Measurements from ENCODE around the gene HDAC11.
"Not testable (repeated sequence)": the region's sequence is repeated elsewhere in the genome, so short reads cannot be mapped to it uniquely, and the experiment has no call there.

HDAC11 gene

GRCh38 chr3:13479582-13480339, at the start of gene HDAC11:
Gene HDAC11 (plus strand): TSS chr3:13480306. CDS start chr3:13480348, 42 bp downstream.
- peak; percentile 98 for DNase-seq

GRCh38 chr3:13430411-13430875, 49.7 kb upstream of the HDAC11 start:
- DNase-seq = not testable (repeated sequence)

- DNase-seq = no peak
Observed at GRCh38 chr3:13432093-13432492, 48.0 kb upstream of the HDAC11 start.

- DNase-seq = no peak
Observed at GRCh38 chr3:13433912-13434311, 46.2 kb upstream of the HDAC11 start.

- DNase-seq = not testable (repeated sequence)
Observed at GRCh38 chr3:13436213-13436612, 43.9 kb upstream of the HDAC11 start.

GRCh38 chr3:13440204-13440817, 39.8 kb upstream of the HDAC11 start:
- DNase-seq = no peak

GRCh38 chr3:13442882-13443281, 37.2 kb upstream of the HDAC11 start:
- not testable (repeated sequence) for DNase-seq

GRCh38 chr3:13451301-13451673, 28.8 kb upstream of the HDAC11 start:
- DNase-seq = peak; percentile 31

GRCh38 chr3:13452490-13453335, 27.4 kb upstream of the HDAC11 start:
- DNase-seq = peak; percentile 72

- DNase-seq = no peak
Observed at GRCh38 chr3:13455644-13456043, 24.5 kb upstream of the HDAC11 start.

GRCh38 chr3:13457593-13457992, 22.5 kb upstream of the HDAC11 start:
- no peak for DNase-seq

- DNase-seq = no peak
Observed at GRCh38 chr3:13459605-13460340, 20.3 kb upstream of the HDAC11 start.

- DNase-seq = no peak
Observed at GRCh38 chr3:13460341-13460736, 19.8 kb upstream of the HDAC11 start.

- DNase-seq = peak; percentile 80
Observed at GRCh38 chr3:13461169-13462124, 18.7 kb upstream of the HDAC11 start.

- DNase-seq = no peak
Observed at GRCh38 chr3:13462125-13462629, 17.9 kb upstream of the HDAC11 start.

GRCh38 chr3:13462822-13463221, 17.3 kb upstream of the HDAC11 start:
- DNase-seq = no peak

- no peak for DNase-seq
Observed at GRCh38 chr3:13463618-13464400, 16.3 kb upstream of the HDAC11 start.

GRCh38 chr3:13465236-13465873, 14.8 kb upstream of the HDAC11 start:
- no peak for DNase-seq

GRCh38 chr3:13466781-13467180, 13.3 kb upstream of the HDAC11 start:
- no peak for DNase-seq

Measured in CD4-positive, alpha-beta T cell treated with Interleukin-10 for 1 hour (primary cell).